DOHH2 (cell line): ENCODE results near the gene HLA-DPB1.

Experiments used
- H3F3A ChIP-seq: fragments of 200-600 bp; sonication (generic), shearing (Covaris generic); 2 replicates; pipeline ENCODE4 v1.6.0; 2016; ENCODE audit warnings: antibody characterized with exemption, mild to moderate bottlenecking; ENCODE audit not compliant: control insufficient read depth, insufficient read depth
- H3K27ac ChIP-seq: fragments of 200-600 bp; sonication (generic); 2 replicates; pipeline ENCODE4 v1.5.1; 2014; ENCODE audit warnings: low read depth, mild to moderate bottlenecking, low read length, moderate library complexity
- H3K27me3 ChIP-seq: fragments of 200-600 bp; sonication (generic); 2 replicates; pipeline ENCODE4 v1.6.1; 2014; ENCODE audit warnings: mild to moderate bottlenecking, low read length, mixed read lengths; ENCODE audit not compliant: control insufficient read depth
- H3K36me3 ChIP-seq: fragments of 200-600 bp; sonication (generic); 2 replicates; pipeline ENCODE4 v1.6.1; 2014; ENCODE audit warnings: mild to moderate bottlenecking, low read length, moderate library complexity, mixed read lengths; ENCODE audit not compliant: control insufficient read depth
- H3K4me1 ChIP-seq: fragments of 200-600 bp; sonication (generic); 2 replicates; pipeline ENCODE4 v1.6.1; 2014; ENCODE audit warnings: mild to moderate bottlenecking, low read length, mixed read lengths; ENCODE audit not compliant: control insufficient read depth
- H3K4me2 ChIP-seq: fragments of 200-600 bp; sonication (generic); 2 replicates; pipeline ENCODE4 v1.6.0; 2014; ENCODE audit warnings: mild to moderate bottlenecking, low read length, moderate library complexity
- H3K4me3 ChIP-seq: fragments of 200-600 bp; sonication (generic); 2 replicates; pipeline ENCODE4 v1.5.1; 2014; ENCODE audit warnings: mild to moderate bottlenecking, low read length, mixed read lengths
- H3K79me2 ChIP-seq: fragments of 200-600 bp; sonication (generic); 2 replicates; pipeline ENCODE4 v1.6.1; 2014; ENCODE audit warnings: mild to moderate bottlenecking, low read length, mixed read lengths; ENCODE audit not compliant: control insufficient read depth
- H3K9me2 ChIP-seq: fragments of 200-600 bp; sonication (generic); replicated peaks from 2 replicates; pipeline ENCODE4 v1.6.1; 2014; ENCODE audit warnings: mild to moderate bottlenecking, low read length, mixed read lengths; ENCODE audit not compliant: control insufficient read depth
- H3K9me3 ChIP-seq: fragments of 200-600 bp; sonication (generic); 2 replicates; pipeline ENCODE4 v1.6.1; 2014; ENCODE audit warnings: antibody characterized with exemption, low read length, mixed read lengths; ENCODE audit not compliant: control insufficient read depth, insufficient read depth
- H4K20me1 ChIP-seq: fragments of 200-600 bp; sonication (generic); 2 replicates; pipeline ENCODE4 v1.6.0; 2014; ENCODE audit warnings: low read depth, mild to moderate bottlenecking, antibody characterized with exemption, low read length, moderate library complexity; ENCODE audit not compliant: control insufficient read depth, insufficient read depth
- EZH2phosphoT487 ChIP-seq: fragments of 200-600 bp; sonication (generic); IDR thresholded peaks from 2 replicates; pipeline ENCODE4 v1.6.1; 2017; ENCODE audit warnings: borderline replicate concordance, mild to moderate bottlenecking, antibody characterized with exemption, low read length, moderate library complexity, mixed read lengths
- TF ChIP-seq, protein P1 (sequence below): fragments of 200-600 bp; sonication (generic); IDR thresholded peaks from one replicate; pipeline ENCODE4 v1.5.1; 2014; ENCODE audit warnings: antibody characterized with exemption, mild to moderate bottlenecking, low read depth, low read length; ENCODE audit not compliant: poor library complexity, severe bottlenecking

The HLA-DPB1 gene

DNA sequence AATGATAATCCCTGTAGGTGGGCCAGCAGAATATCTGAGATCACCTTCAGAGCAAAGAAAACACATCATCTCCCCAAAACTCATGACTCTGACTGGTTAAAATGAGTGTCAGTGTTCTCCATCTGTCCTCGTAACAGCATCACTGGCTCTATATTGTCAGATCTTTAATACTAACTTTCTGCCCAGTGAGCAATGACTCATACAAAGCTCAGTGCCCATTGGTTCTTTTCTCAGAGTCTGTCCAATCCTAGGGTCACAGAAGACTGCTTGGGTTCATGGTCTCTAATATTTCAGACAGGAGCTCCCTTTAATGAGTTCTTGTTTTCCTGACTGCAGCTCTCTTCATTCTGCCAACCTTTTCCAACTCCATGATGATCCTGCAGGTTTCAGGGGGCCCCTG is 36.4 kb downstream of the HLA-DPB1 start:
- Histone ChIP-seq H3K4me1 (peaks cover 35% of the 10 kb centered on the region), H3K4me3 (no peak overlapping the region), H3K27me3 (peaks cover 15% of the 10 kb centered on the region), H3K27ac (no peak overlapping the region), H3K9me2 (no peaks in the 10 kb centered on the region), H3F3A (peaks cover 5% of the 10 kb centered on the region; the same call in 1 of the 2 replicates), H3K4me2 (0 out of 2 replicates have a peak overlapping the region, but pooled peaks have one; percentile 18), H3K79me2 (no peaks in the 10 kb centered on the region), H3K36me3 (no peaks in the 10 kb centered on the region), H3K9me3 (no peaks in the 10 kb centered on the region), H4K20me1 (no peaks in the 10 kb centered on the region)
- TF ChIP-seq EZH2phosphoT487 = no peak
- TF ChIP-seq, protein P1, sequence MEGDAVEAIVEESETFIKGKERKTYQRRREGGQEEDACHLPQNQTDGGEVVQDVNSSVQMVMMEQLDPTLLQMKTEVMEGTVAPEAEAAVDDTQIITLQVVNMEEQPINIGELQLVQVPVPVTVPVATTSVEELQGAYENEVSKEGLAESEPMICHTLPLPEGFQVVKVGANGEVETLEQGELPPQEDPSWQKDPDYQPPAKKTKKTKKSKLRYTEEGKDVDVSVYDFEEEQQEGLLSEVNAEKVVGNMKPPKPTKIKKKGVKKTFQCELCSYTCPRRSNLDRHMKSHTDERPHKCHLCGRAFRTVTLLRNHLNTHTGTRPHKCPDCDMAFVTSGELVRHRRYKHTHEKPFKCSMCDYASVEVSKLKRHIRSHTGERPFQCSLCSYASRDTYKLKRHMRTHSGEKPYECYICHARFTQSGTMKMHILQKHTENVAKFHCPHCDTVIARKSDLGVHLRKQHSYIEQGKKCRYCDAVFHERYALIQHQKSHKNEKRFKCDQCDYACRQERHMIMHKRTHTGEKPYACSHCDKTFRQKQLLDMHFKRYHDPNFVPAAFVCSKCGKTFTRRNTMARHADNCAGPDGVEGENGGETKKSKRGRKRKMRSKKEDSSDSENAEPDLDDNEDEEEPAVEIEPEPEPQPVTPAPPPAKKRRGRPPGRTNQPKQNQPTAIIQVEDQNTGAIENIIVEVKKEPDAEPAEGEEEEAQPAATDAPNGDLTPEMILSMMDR = no peak

DNA sequence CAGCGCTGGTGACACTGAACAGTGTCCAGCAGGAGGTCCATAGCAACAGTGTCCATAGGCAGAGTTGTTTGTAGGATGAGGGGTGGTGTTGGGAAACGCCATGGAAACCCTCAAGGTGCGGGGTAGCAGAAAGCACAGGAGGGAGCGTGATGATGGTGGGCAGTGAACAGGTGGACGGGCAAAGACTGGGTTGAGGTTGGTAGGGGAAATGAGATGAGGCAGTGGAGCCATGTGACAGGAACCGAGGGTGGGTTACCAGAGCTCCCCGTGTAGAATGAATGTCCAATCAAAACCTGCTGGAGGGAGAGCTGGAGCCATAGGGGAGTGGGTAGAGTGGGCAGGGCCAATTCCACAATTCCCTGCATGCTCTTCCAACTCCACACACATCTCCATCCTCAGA is 38.0 kb downstream of the HLA-DPB1 start:
- H3K27ac ChIP-seq = no peak overlapping the region

DNA sequence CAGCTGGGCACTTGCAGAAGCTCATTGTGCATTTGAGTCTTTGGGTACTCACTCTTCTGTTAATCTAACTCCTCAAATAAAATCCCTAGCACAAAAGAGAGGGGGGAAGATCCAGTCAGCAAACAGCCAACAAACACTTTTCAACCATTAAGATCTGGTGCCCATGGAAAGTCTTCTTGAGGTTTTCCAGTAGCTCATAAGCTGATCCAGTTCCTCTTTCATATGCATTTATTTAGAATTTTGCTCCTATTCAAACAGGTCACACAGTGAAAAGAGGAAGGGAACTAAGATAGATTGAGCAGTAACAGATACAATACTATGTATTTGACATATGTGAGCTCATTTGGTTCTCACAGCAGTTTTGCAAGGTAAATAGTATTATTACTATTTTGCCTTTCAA is 38.6 kb downstream of the HLA-DPB1 start:
- H3K4me2 ChIP-seq = peak overlapping the region; percentile 53
- no peaks in the 10 kb centered on the region for H3K9me3 ChIP-seq
- TF ChIP-seq, protein P1 = no peak
- TF ChIP-seq EZH2phosphoT487 = no peak
- peaks cover 35% of the 10 kb centered on the region for H3K4me1 ChIP-seq
- peak overlapping the region; percentile 13 for H3K4me3 ChIP-seq
- H3F3A ChIP-seq = peaks cover 5% of the 10 kb centered on the region; the same call in 1 of the 2 replicates
- no peaks in the 10 kb centered on the region for H4K20me1 ChIP-seq
- no peaks in the 10 kb centered on the region for H3K9me2 ChIP-seq
- no peaks in the 10 kb centered on the region for H3K36me3 ChIP-seq
- H3K27ac ChIP-seq = 0 out of 2 replicates have a peak overlapping the region, but pooled peaks have one; percentile 4
- H3K79me2 ChIP-seq = no peaks in the 10 kb centered on the region
- peaks cover 12% of the 10 kb centered on the region for H3K27me3 ChIP-seq

More for the DNA sequence above, 38.0 kb downstream of the HLA-DPB1 start:
- Histone ChIP-seq H4K20me1 (no peaks in the 10 kb centered on the region), H3F3A (peaks cover 5% of the 10 kb centered on the region; the same call in 1 of the 2 replicates), H3K9me3 (no peaks in the 10 kb centered on the region), H3K79me2 (no peaks in the 10 kb centered on the region), H3K4me3 (peak overlapping the region; percentile 13), H3K36me3 (no peaks in the 10 kb centered on the region), H3K27me3 (peaks cover 12% of the 10 kb centered on the region), H3K4me1 (peaks cover 35% of the 10 kb centered on the region), H3K9me2 (no peaks in the 10 kb centered on the region), H3K4me2 (peak overlapping the region; percentile 53)
- TF ChIP-seq, protein P1 = no peak
- TF ChIP-seq EZH2phosphoT487 = no peak

DNA sequence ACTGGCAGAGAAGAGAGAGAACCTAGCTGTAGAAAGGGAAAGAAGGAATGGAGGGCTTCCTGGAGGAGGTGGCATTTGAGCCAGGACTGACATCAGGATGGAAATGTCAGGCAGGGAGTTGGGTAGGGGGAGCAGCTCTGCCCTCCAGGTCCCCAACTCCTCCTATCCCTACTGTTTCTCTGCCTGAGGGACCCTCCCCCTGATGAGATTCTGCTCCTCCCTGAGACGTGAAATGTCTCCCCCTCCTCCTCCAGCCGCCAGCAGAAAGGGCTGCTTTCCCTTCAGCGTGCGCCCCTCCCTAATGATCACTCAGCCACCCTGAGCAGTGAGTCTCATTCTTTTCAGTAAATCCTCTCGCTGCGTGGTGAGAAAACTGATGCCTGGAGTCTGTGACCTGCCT is 40.6 kb downstream of the HLA-DPB1 start:
- Histone ChIP-seq H3K4me3 (no peak overlapping the region), H3K4me2 (no peak overlapping the region)
- TF ChIP-seq EZH2phosphoT487 = no peak
- TF ChIP-seq, protein P1 = no peak

More for the DNA sequence above, 40.6 kb downstream of the HLA-DPB1 start:
- Histone ChIP-seq H3K4me1 (peaks cover 35% of the 10 kb centered on the region), H3K27me3 (peaks cover 15% of the 10 kb centered on the region), H3F3A (peaks cover 5% of the 10 kb centered on the region; the same call in 1 of the 2 replicates), H3K9me2 (no peaks in the 10 kb centered on the region), H3K79me2 (no peaks in the 10 kb centered on the region), H3K36me3 (no peaks in the 10 kb centered on the region), H4K20me1 (no peaks in the 10 kb centered on the region), H3K27ac (no peak overlapping the region), H3K9me3 (no peaks in the 10 kb centered on the region)
